ENCODE measurements around the gene TDRD6. TPM values are rescaled to one million over a fixed set of nuclear protein-coding genes. Genes with fewer than 3 reads are reported as not detected.

TDRD6 gene
- total and polyA plus RNA-seq, 8 donors, result 0.34 to 2.2 (median 1.4) TPM

DNA sequence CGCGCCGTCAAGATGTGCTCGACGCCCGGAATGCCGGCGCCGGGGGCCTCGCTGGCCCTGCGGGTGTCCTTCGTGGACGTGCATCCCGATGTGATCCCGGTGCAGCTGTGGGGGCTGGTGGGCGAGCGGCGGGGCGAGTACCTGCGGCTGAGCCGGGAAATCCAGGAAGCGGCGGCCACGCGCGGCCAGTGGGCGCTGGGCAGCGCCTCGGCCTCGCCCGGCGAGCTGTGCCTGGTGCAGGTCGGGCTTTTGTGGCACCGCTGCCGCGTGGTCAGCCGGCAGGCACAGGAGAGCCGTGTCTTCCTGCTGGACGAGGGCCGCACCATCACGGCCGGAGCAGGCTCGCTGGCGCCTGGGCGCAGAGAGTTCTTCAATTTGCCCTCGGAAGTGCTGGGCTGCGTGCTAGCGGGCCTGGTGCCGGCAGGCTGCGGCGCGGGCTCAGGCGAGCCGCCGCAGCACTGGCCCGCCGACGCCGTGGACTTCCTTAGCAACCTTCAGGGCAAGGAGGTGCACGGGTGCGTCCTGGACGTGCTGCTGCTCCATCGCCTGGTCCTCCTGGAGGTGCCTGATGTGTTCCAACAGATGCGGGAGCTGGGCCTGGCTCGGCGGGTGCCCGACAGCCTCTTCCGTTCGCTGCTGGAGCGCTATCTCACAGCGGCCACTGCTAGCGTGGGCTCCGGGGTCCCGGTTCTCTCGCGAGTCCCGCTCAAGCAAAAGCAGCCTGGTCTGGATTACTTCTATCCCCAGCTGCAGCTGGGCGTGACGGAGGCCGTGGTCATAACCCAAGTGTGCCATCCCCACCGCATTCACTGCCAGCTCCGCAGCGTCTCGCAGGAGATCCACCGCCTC lies 656 bp downstream of the TDRD6 start:
- no peaks in the 10 kb centered on the region for H3K4me1 ChIP-seq
- no peaks in the 10 kb centered on the region for H3K27me3 ChIP-seq
- no peaks in the 10 kb centered on the region for H3K36me3 ChIP-seq
- TF ChIP-seq, protein P1, sequence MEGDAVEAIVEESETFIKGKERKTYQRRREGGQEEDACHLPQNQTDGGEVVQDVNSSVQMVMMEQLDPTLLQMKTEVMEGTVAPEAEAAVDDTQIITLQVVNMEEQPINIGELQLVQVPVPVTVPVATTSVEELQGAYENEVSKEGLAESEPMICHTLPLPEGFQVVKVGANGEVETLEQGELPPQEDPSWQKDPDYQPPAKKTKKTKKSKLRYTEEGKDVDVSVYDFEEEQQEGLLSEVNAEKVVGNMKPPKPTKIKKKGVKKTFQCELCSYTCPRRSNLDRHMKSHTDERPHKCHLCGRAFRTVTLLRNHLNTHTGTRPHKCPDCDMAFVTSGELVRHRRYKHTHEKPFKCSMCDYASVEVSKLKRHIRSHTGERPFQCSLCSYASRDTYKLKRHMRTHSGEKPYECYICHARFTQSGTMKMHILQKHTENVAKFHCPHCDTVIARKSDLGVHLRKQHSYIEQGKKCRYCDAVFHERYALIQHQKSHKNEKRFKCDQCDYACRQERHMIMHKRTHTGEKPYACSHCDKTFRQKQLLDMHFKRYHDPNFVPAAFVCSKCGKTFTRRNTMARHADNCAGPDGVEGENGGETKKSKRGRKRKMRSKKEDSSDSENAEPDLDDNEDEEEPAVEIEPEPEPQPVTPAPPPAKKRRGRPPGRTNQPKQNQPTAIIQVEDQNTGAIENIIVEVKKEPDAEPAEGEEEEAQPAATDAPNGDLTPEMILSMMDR (IDR thresholded peaks at IDR 0.05), result no peak
- intact Hi-C loops (cut with DNase I), result no loop called here
- DNase-seq (peak in 1 of 4 donors; percentile 74), ATAC-seq (no peak)
- H3K27ac ChIP-seq, result no peak overlapping the region
- peaks cover 0 to 8% of the 10 kb centered on the region in 2 donors for H3K9me3 ChIP-seq
- no peak overlapping the region for H3K4me3 ChIP-seq

DNA sequence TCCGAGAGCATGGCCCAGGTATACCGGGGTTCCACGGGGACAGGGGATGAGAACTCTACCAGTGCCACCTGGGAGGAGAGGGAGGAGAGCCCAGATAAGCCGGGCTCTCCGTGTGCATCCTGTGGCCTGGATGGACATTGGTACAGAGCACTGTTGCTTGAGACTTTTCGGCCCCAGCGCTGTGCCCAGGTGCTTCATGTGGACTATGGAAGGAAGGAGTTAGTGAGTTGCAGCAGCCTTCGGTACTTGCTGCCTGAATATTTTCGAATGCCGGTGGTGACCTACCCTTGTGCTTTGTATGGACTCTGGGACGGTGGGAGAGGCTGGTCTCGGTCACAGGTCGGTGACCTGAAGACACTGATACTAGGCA lies 1.3 kb downstream of the TDRD6 start:
- Histone ChIP-seq H3K4me1 (no peaks in the 10 kb centered on the region), H3K27ac (no peak overlapping the region), H3K9me3 (peaks cover 0 to 8% of the 10 kb centered on the region in 2 donors), H3K27me3 (no peaks in the 10 kb centered on the region), H3K4me3 (no peak overlapping the region), H3K36me3 (no peaks in the 10 kb centered on the region)
- intact Hi-C loops (cut with DNase I), result no loop called here
- TF ChIP-seq, protein P1 (IDR thresholded peaks at IDR 0.05), result no peak
- no peak for ATAC-seq
- no peak for DNase-seq

DNA sequence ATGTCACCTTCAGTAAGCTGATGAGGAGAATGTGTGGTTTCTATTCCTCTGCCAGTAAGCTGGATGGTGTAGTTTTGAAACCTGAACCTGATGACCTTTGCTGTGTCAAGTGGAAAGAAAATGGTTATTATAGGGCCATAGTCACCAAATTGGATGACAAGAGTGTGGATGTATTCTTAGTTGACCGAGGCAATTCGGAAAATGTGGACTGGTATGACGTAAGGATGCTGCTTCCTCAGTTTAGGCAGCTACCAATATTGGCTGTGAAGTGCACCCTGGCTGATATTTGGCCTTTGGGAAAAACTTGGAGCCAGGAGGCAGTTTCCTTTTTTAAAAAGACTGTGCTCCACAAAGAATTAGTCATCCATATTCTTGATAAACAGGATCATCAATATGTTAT lies 2.0 kb downstream of the TDRD6 start:
- ATAC-seq, result no peak
- TF ChIP-seq, protein P1 (IDR thresholded peaks at IDR 0.05), result no peak
- H3K27ac ChIP-seq, result no peak overlapping the region
- no peaks in the 10 kb centered on the region for H3K4me1 ChIP-seq
- H3K27me3 ChIP-seq, result no peaks in the 10 kb centered on the region
- no peak for DNase-seq
- H3K9me3 ChIP-seq, result peaks cover 0 to 8% of the 10 kb centered on the region in 2 donors
- no peak overlapping the region for H3K4me3 ChIP-seq
- no peaks in the 10 kb centered on the region for H3K36me3 ChIP-seq
- intact Hi-C loops (cut with DNase I), result no loop called here

DNA sequence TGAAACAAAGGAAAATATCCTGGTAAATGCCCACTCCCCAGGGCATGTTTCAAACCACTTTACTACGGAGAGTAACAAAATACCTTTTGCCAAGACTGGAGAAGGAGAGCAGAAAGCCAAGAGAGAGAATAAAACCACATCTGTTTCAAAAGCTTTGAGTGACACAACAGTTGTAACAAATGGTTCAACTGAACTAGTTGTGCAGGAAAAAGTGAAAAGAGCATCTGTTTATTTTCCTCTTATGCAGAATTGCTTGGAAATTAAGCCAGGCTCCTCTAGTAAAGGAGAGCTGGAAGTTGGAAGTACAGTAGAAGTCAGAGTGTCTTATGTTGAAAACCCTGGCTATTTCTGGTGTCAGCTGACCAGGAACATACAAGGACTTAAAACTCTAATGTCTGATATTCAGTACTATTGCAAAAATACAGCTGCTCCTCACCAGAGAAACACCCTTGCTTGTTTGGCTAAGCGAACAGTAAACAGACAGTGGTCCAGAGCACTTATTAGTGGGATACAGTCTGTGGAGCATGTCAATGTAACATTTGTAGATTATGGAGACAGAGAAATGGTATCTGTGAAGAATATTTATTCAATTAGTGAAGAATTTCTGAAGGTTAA lies 2.6 kb downstream of the TDRD6 start:
- TF ChIP-seq, protein P1 (IDR thresholded peaks at IDR 0.05), result no peak
- intact Hi-C loops (cut with DNase I), result no loop called here
- no peak for ATAC-seq
- DNase-seq, result peak in 2 of 4 donors; percentile 53 to 78
- H3K4me1 ChIP-seq, result no peaks in the 10 kb centered on the region
- H3K4me3 ChIP-seq, result no peak overlapping the region
- no peaks in the 10 kb centered on the region for H3K36me3 ChIP-seq
- H3K27me3 ChIP-seq, result no peaks in the 10 kb centered on the region
- peaks cover 0 to 8% of the 10 kb centered on the region in 2 donors for H3K9me3 ChIP-seq
- no peak overlapping the region for H3K27ac ChIP-seq

DNA sequence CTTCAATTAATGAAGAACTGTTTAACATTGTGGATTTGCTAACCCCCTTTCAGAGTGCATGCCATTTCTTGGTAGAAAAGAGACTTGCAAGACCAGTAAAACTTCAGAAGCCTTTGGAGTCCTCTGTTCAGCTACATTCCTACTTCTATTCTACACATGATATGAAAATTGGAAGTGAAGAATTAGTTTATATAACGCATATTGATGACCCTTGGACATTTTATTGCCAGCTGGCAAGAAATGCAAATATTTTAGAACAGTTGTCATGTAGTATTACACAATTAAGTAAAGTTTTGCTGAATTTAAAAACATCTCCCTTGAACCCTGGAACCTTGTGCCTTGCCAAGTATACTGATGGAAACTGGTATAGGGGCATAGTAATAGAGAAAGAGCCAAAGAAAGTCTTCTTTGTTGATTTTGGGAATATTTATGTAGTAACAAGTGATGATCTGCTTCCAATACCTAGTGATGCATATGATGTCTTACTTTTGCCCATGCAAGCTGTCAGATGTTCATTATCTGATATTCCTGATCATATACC lies 3.3 kb downstream of the TDRD6 start:
- Histone ChIP-seq H3K9me3 (peaks cover 0 to 8% of the 10 kb centered on the region in 2 donors), H3K4me3 (no peak overlapping the region), H3K4me1 (no peaks in the 10 kb centered on the region), H3K27ac (no peak overlapping the region), H3K27me3 (no peaks in the 10 kb centered on the region), H3K36me3 (no peaks in the 10 kb centered on the region)
- intact Hi-C loops (cut with DNase I), result no loop called here
- no peak for ATAC-seq
- TF ChIP-seq, protein P1 (IDR thresholded peaks at IDR 0.05), result no peak
- DNase-seq, result peak in 1 of 4 donors; percentile 17

All from left lung (tissue), 10 donors.